ENCODE measurements around the gene ZNF182. TPM values are rescaled to one million over a fixed set of nuclear protein-coding genes. Genes with fewer than 3 reads are reported as not detected.

The ZNF182 gene
- total RNA-seq, result 6.5 TPM

GRCh38 chrX:48003758-48004457 is at the start of gene ZNF182:
Gene ZNF182 (minus strand): TSS chrX:48003989. CDS start chrX:48002609, 1,380 bp downstream.

GRCh38 chrX:48006688-48007087 is 2.9 kb upstream of the ZNF182 start, which contains the start of gene SPACA5:
Gene SPACA5 (plus strand): TSS chrX:48006988. CDS start chrX:48007803, 815 bp downstream.

Other genes starting within 250 kb of the ZNF182 start
- 8.6 TPM for gene ZNF81, start 167.1 kb downstream of the ZNF182 start, total RNA-seq
- not detected for gene SPACA5, start 3.0 kb upstream of the ZNF182 start, total RNA-seq
- 3.4 TPM for gene ZNF630, start 67.7 kb upstream of the ZNF182 start, total RNA-seq
- not detected for gene SPACA5B, start 126.6 kb upstream of the ZNF182 start, total RNA-seq
- not detected for gene SSX5, start 192.8 kb upstream of the ZNF182 start, total RNA-seq

Data from metanephros (tissue), 1 donor.